Nephron (organoid): ENCODE measurements around the gene SLC35D3.
"Not testable (repeated sequence)": the region's sequence is repeated elsewhere in the genome, so short reads cannot be mapped to it uniquely, and the experiment has no call there.

Experiments used
- H3K27ac Mint-ChIP-seq, 3 experiments: 2 replicates each; pipeline ENCODE4 v1.8.0; 2020; ENCODE audit warnings: mixed read lengths in 3 of 3, mild to moderate bottlenecking in 2 of 3, moderate library complexity in 1 of 3
- H3K27me3 Mint-ChIP-seq: 2 replicates; pipeline ENCODE4 v1.8.0; 2021; ENCODE audit warnings: low read depth, mild to moderate bottlenecking, moderate library complexity, mixed read lengths
- H3K36me3 Mint-ChIP-seq: 2 replicates; pipeline ENCODE4 v1.8.0; 2020; ENCODE audit warnings: low read depth, mixed read lengths
- H3K4me1 Mint-ChIP-seq: 2 replicates; pipeline ENCODE4 v1.8.0; 2020; ENCODE audit warnings: mixed read lengths
- H3K4me3 Mint-ChIP-seq, 3 experiments: 2 replicates each; pipeline ENCODE4 v1.8.0; 2020; ENCODE audit warnings: mild to moderate bottlenecking in 3 of 3, mixed read lengths in 3 of 3, moderate library complexity in 2 of 3
- H3K9me3 Mint-ChIP-seq: 2 replicates; pipeline ENCODE4 v1.8.0; 2020; ENCODE audit warnings: mixed read lengths
- TF ChIP-seq, protein P1 (sequence below), 3 experiments: fragments of 200-600 bp; sonication (generic); IDR thresholded peaks; one replicate each; pipeline ENCODE4 v1.5.0; 2021; ENCODE audit warnings: antibody characterized with exemption in 3 of 3; ENCODE audit not compliant: unreplicated experiment in 3 of 3

SLC35D3 gene

GRCh38 chr6:136958168-136958567 lies 36.1 kb downstream of the SLC35D3 start:
- Mint-ChIP-seq H3K4me3 (no peak overlapping the region), H3K27ac (no peak overlapping the region), H3K4me1 (peaks cover 20% of the 10 kb centered on the region), H3K36me3 (no peaks in the 10 kb centered on the region), H3K27me3 (peaks cover 9% of the 10 kb centered on the region), H3K9me3 (no peaks in the 10 kb centered on the region)
- TF ChIP-seq, protein P1, sequence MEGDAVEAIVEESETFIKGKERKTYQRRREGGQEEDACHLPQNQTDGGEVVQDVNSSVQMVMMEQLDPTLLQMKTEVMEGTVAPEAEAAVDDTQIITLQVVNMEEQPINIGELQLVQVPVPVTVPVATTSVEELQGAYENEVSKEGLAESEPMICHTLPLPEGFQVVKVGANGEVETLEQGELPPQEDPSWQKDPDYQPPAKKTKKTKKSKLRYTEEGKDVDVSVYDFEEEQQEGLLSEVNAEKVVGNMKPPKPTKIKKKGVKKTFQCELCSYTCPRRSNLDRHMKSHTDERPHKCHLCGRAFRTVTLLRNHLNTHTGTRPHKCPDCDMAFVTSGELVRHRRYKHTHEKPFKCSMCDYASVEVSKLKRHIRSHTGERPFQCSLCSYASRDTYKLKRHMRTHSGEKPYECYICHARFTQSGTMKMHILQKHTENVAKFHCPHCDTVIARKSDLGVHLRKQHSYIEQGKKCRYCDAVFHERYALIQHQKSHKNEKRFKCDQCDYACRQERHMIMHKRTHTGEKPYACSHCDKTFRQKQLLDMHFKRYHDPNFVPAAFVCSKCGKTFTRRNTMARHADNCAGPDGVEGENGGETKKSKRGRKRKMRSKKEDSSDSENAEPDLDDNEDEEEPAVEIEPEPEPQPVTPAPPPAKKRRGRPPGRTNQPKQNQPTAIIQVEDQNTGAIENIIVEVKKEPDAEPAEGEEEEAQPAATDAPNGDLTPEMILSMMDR (IDR thresholded peaks at IDR 0.05; ENCODE audit: unreplicated experiment in 3 of 3): no peak

- Mint-ChIP-seq H3K9me3 (no peaks in the 10 kb centered on the region), H3K27me3 (peaks cover 9% of the 10 kb centered on the region), H3K4me3 (no peak overlapping the region), H3K4me1 (peaks cover 20% of the 10 kb centered on the region), H3K36me3 (no peaks in the 10 kb centered on the region), H3K27ac (no peak overlapping the region)
- TF ChIP-seq, protein P1 (IDR thresholded peaks at IDR 0.05; ENCODE audit: unreplicated experiment in 3 of 3): no peak
Measured at GRCh38 chr6:136959471-136959891, 37.4 kb downstream of the SLC35D3 start.

DNA sequence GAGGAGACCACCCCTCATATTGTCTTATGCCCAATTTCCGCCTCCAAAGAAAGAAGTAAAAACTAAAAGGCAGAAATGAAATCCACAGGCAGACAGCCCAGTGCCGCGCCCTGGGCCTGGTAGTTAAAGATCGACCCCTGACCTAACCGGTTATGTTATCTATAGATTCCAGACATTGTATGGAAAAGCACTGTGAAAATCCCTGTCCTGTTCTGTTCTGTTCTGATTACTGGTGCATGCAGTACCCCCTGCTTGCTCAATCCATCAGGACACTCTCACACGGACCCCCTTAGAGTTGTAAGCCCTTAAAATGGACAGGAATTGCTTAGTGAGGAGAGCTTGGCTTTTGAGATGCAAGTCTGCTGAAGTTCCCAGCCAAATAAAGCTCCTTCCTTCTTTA lies 37.8 kb downstream of the SLC35D3 start:
- not testable (repeated sequence) for H3K4me3 Mint-ChIP-seq, H3K36me3 Mint-ChIP-seq, H3K27me3 Mint-ChIP-seq, H3K27ac Mint-ChIP-seq, H3K9me3 Mint-ChIP-seq
- H3K4me1 Mint-ChIP-seq: peaks cover 20% of the 10 kb centered on the region

DNA sequence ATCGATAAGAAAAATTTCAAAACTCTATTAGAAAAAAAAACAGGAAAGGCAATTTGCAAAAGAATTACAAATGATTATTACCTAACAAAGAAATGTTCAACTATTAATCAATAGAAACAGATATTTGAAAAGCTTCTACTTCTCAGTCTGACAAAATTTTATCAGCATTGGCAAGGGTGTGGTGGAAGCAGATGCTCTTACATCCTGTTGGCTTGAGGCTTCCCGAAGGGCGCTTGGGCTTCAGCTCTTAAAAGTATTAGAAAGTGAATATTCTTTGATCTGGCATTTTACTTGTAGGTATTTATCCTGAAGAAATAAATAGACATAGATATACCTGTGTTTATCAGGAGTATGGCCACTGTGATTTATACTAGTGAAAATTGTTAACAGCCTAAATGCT lies 38.7 kb downstream of the SLC35D3 start:
- Mint-ChIP-seq H3K36me3 (no peaks in the 10 kb centered on the region), H3K9me3 (no peaks in the 10 kb centered on the region), H3K27ac (no peak overlapping the region), H3K4me3 (no peak overlapping the region), H3K27me3 (peaks cover 9% of the 10 kb centered on the region), H3K4me1 (peaks cover 20% of the 10 kb centered on the region)
- TF ChIP-seq, protein P1 (IDR thresholded peaks at IDR 0.05; ENCODE audit: unreplicated experiment in 3 of 3): no peak

DNA sequence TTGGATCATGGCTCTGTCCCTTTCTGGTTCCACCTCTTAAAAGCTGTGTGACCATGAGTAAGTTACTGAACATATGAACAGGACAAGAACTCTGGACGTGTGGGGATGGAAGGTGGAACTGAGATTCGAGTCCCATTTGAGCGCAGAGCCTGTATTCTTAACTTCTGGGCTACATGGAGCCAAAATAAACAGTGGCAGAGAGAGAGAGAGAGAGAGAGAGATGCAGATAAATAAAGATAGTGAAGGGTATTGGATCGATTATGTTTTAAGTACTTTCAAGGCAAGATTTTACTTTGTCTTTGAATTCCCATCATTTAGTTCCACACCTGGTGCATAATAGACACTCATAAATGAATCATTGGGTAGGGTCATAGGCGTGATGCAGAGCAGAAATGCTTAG lies 39.7 kb downstream of the SLC35D3 start:
- no peak overlapping the region for H3K4me3 Mint-ChIP-seq
- H3K4me1 Mint-ChIP-seq: peaks cover 17% of the 10 kb centered on the region
- no peaks in the 10 kb centered on the region for H3K9me3 Mint-ChIP-seq
- H3K27ac Mint-ChIP-seq: no peak overlapping the region
- TF ChIP-seq, protein P1 (IDR thresholded peaks at IDR 0.05; ENCODE audit: unreplicated experiment in 3 of 3): no peak
- no peaks in the 10 kb centered on the region for H3K36me3 Mint-ChIP-seq
- peaks cover 15% of the 10 kb centered on the region for H3K27me3 Mint-ChIP-seq

DNA sequence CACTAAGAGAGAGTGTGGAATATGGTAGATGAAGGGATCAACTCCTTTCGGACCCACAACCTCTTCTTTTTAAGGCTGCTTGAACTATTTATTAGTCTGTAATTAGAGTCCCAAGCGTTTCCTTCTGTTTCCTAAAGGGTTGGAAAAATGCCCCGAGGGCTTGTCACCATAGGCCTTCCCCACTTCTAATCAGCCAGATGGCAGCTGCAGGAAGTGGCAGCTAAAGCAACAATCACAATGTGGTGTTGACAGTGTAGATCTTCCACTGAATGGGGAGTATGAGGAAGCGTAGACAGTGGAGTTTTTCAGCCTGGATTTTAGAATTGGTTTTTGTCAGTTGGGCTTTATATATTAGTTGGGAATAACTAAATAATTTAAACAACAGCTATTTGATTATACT lies 40.6 kb downstream of the SLC35D3 start:
- no peaks in the 10 kb centered on the region for H3K9me3 Mint-ChIP-seq
- TF ChIP-seq, protein P1 (IDR thresholded peaks at IDR 0.05; ENCODE audit: unreplicated experiment in 3 of 3): no peak
- H3K27me3 Mint-ChIP-seq: peaks cover 10% of the 10 kb centered on the region
- H3K4me3 Mint-ChIP-seq: no peak overlapping the region
- H3K36me3 Mint-ChIP-seq: no peaks in the 10 kb centered on the region
- H3K27ac Mint-ChIP-seq: no peak overlapping the region
- peaks cover 13% of the 10 kb centered on the region for H3K4me1 Mint-ChIP-seq
